Measurements from ENCODE around the gene RNF31. TPM values are rescaled to one million over a fixed set of nuclear protein-coding genes. Genes with fewer than 3 reads are reported as not detected.

The RNF31 gene
- total and polyA plus RNA-seq, 2 of the 13 experiments (the other 11 are each of a cell fraction or from before 2014, with no cell fraction given), result 48.2 to 86.8 TPM

- TF ChIP-seq, protein P1, sequence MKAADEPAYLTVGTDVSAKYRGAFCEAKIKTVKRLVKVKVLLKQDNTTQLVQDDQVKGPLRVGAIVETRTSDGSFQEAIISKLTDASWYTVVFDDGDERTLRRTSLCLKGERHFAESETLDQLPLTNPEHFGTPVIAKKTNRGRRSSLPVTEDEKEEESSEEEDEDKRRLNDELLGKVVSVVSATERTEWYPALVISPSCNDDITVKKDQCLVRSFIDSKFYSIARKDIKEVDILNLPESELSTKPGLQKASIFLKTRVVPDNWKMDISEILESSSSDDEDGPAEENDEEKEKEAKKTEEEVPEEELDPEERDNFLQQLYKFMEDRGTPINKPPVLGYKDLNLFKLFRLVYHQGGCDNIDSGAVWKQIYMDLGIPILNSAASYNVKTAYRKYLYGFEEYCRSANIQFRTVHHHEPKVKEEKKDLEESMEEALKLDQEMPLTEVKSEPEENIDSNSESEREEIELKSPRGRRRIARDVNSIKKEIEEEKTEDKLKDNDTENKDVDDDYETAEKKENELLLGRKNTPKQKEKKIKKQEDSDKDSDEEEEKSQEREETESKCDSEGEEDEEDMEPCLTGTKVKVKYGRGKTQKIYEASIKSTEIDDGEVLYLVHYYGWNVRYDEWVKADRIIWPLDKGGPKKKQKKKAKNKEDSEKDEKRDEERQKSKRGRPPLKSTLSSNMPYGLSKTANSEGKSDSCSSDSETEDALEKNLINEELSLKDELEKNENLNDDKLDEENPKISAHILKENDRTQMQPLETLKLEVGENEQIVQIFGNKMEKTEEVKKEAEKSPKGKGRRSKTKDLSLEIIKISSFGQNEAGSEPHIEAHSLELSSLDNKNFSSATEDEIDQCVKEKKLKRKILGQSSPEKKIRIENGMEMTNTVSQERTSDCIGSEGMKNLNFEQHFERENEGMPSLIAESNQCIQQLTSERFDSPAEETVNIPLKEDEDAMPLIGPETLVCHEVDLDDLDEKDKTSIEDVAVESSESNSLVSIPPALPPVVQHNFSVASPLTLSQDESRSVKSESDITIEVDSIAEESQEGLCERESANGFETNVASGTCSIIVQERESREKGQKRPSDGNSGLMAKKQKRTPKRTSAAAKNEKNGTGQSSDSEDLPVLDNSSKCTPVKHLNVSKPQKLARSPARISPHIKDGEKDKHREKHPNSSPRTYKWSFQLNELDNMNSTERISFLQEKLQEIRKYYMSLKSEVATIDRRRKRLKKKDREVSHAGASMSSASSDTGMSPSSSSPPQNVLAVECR (CRISPR knock-in tag; IDR thresholded peaks at IDR 0.05; ENCODE audit: borderline replicate concordance), result no peak
- TF ChIP-seq TARDBP (CRISPR knock-in tag; IDR thresholded peaks at IDR 0.05), result peak; percentile 11; the same call in 1 of the 2 replicates
- no peak for TF ChIP-seq TRIM24 (CRISPR knock-in tag; IDR thresholded peaks at IDR 0.05)
- no peak for TF ChIP-seq PHF20 (CRISPR knock-in tag; IDR thresholded peaks at IDR 0.05)
- no peak for TF ChIP-seq ZC3H13 (CRISPR knock-in tag; IDR thresholded peaks at IDR 0.05)
- TF ChIP-seq ZNF746 (CRISPR knock-in tag; IDR thresholded peaks at IDR 0.05), result no peak
- TF ChIP-seq ZNF674 (CRISPR knock-in tag; IDR thresholded peaks at IDR 0.05; ENCODE audit: low read depth), result 0 out of 2 replicates have a peak, but pooled peaks have one; percentile 0
- no peak for TF ChIP-seq FOSL2 (CRISPR knock-in tag; IDR thresholded peaks at IDR 0.05)
- peak; percentile 86 for TF ChIP-seq HIC2 (CRISPR knock-in tag; IDR thresholded peaks at IDR 0.05; ENCODE audit: low read depth)
- TF ChIP-seq ZNF7 (CRISPR knock-in tag; IDR thresholded peaks at IDR 0.05), result peak; percentile 11; the same call in 1 of the 2 replicates
- no peak; the same call in 1 of the 2 replicates for TF ChIP-seq BORCS8-MEF2B (CRISPR knock-in tag; IDR thresholded peaks at IDR 0.05)
- peak; percentile 81 for TF ChIP-seq YY1 (IDR thresholded peaks at IDR 0.05; ENCODE audit: insufficient read depth, insufficient replicate concordance, low read depth, low read length)
- TF ChIP-seq ARNTL (CRISPR knock-in tag; IDR thresholded peaks at IDR 0.05), result no peak
- TF ChIP-seq KMT2B (CRISPR knock-in tag; IDR thresholded peaks at IDR 0.05), result peak; percentile 95
- TF ChIP-seq NCOA1 (CRISPR knock-in tag; IDR thresholded peaks at IDR 0.05), result no peak
- TF ChIP-seq AHDC1 (CRISPR knock-in tag; IDR thresholded peaks at IDR 0.05; ENCODE audit: borderline replicate concordance), result no peak
Observed at GRCh38 chr14:24135834-24136683, 11.2 kb upstream of the RNF31 start, which contains the start of gene PSME1 (continued).

Data from HepG2 (cell line).